ENCODE results near the gene SLC66A2. TPM values are rescaled to one million over a fixed set of nuclear protein-coding genes. Genes with fewer than 3 reads are reported as not detected.

Gene SLC66A2
- total and polyA plus RNA-seq, 10 of the 15 experiments (the other 5 are each of a cell fraction or from before 2014, with no cell fraction given): 0.69 to 42.5 (median 14.8) TPM

- ChIA-PET POLR2A (interaction anchor here (1.3 kb wide), 1 partner anchor 10 kb away, joined by 3 read pairs; no protein-coding TSS in a partner anchor), CTCF (interaction anchor here (0.6 to 1.7 kb wide), 2 partner anchors 9 to 186 kb away, joined by 3 to 7 read pairs; no protein-coding TSS in a partner anchor), SMC1A (ENCODE audit: uncharacterized antibody, unreplicated experiment) (no interaction called here), RAD21 (ENCODE audit: unreplicated experiment) (no interaction called here)
- Histone ChIP-seq H3K4me3 (no peak overlapping the region), H3K79me2 (ENCODE audit: control insufficient read depth, insufficient read depth, low read length) (peaks cover 28% of the 10 kb centered on the region), H3K4me1 (ENCODE audit: control insufficient read depth, insufficient read depth, low read length) (peaks cover 11% of the 10 kb centered on the region), H3K4me2 (ENCODE audit: control insufficient read depth, insufficient read depth) (no peak overlapping the region), H2AFZ (ENCODE audit: control insufficient read depth, low read depth, low read length) (no peak overlapping the region), H4K20me1 (ENCODE audit: control insufficient read depth, insufficient read depth) (no peaks in the 10 kb centered on the region), H3K36me3 (ENCODE audit: control insufficient read depth in 2 of 2, insufficient read depth in 2 of 2, low read length in 1 of 2) (no peaks in the 10 kb centered on the region), H3K9me3 (replicated peaks; ENCODE audit: control insufficient read depth, insufficient read depth, low read length) (no peaks in the 10 kb centered on the region), H3K9ac (ENCODE audit: control insufficient read depth, insufficient read depth, low read length) (no peak overlapping the region), H3K27me3 (replicated peaks in 1 of 2; ENCODE audit: control insufficient read depth in 2 of 2, insufficient read depth in 2 of 2, low read length in 1 of 2) (no peaks in the 10 kb centered on the region), H3K27ac (ENCODE audit: control insufficient read depth, insufficient read depth) (no peak overlapping the region)
- DNase-seq (ENCODE audit: low read depth, low spot score) (no peak), ATAC-seq (no peak), FAIRE-seq (no peak)
- intact Hi-C loops (cut with micrococcal nuclease; ENCODE audit: unreplicated experiment) (loop anchor here (5.0 kb wide), 1 partner anchor 34 kb away; the partner anchor contains the start of gene TXNL4A), in situ Hi-C loops (cut with MboI) (loop anchor here (10.0 kb wide), 1 partner anchor 558 kb away; the partner anchor contains the start of gene NFATC1)
- BruUV-seq (replicated peaks): no TSS peak
- 91% methylated on average over 24 of the region's 24 CpGs for WGBS (ENCODE audit: insufficient coverage, insufficient replicate concordance, low lambda C conversion rate, missing lambda C conversion rate)
- TF ChIP-seq ZBED1 (IDR thresholded peaks at IDR 0.05; ENCODE audit: borderline replicate concordance) (no peak), BRCA1 (IDR thresholded peaks at IDR 0.05; ENCODE audit: low read depth, low read length) (no peak), YY1 (IDR thresholded peaks at IDR 0.05; ENCODE audit: low read depth, low read length) (no peak), NR2C2 (IDR thresholded peaks at IDR 0.05; ENCODE audit: borderline replicate concordance, control insufficient read depth, insufficient read length, low read depth) (no peak), NFIC (IDR thresholded peaks at IDR 0.05; ENCODE audit: low read depth, low read length) (no peak), GABPA (IDR thresholded peaks at IDR 0.05; ENCODE audit: low read depth) (no peak), POU2F2 (IDR thresholded peaks at IDR 0.05; ENCODE audit: borderline replicate concordance, low read depth, low read length) (no peak), KLF5 (IDR thresholded peaks at IDR 0.05; ENCODE audit: partially characterized antibody) (no peak), SIX5 (IDR thresholded peaks at IDR 0.05; ENCODE audit: low read depth, low read length, severe bottlenecking) (no peak), CEBPB (IDR thresholded peaks at IDR 0.05; ENCODE audit: borderline replicate concordance in 1 of 2, low read depth in 2 of 2, low read length in 2 of 2) (no peak), POLR2A (IDR thresholded peaks at IDR 0.05; ENCODE audit: low read depth, low read length) (no peak), MLLT1 (IDR thresholded peaks at IDR 0.05) (no peak), ETV6 (conservative IDR thresholded peaks at IDR 0.05 in 1 of 2, IDR thresholded peaks at IDR 0.05 in 1 of 2; ENCODE audit: borderline replicate concordance in 1 of 2, low read depth in 1 of 2) (no peak), WRNIP1 (IDR thresholded peaks at IDR 0.05; ENCODE audit: borderline replicate concordance, low read depth, low read length) (no peak)
- TF ChIP-seq, protein P1, sequence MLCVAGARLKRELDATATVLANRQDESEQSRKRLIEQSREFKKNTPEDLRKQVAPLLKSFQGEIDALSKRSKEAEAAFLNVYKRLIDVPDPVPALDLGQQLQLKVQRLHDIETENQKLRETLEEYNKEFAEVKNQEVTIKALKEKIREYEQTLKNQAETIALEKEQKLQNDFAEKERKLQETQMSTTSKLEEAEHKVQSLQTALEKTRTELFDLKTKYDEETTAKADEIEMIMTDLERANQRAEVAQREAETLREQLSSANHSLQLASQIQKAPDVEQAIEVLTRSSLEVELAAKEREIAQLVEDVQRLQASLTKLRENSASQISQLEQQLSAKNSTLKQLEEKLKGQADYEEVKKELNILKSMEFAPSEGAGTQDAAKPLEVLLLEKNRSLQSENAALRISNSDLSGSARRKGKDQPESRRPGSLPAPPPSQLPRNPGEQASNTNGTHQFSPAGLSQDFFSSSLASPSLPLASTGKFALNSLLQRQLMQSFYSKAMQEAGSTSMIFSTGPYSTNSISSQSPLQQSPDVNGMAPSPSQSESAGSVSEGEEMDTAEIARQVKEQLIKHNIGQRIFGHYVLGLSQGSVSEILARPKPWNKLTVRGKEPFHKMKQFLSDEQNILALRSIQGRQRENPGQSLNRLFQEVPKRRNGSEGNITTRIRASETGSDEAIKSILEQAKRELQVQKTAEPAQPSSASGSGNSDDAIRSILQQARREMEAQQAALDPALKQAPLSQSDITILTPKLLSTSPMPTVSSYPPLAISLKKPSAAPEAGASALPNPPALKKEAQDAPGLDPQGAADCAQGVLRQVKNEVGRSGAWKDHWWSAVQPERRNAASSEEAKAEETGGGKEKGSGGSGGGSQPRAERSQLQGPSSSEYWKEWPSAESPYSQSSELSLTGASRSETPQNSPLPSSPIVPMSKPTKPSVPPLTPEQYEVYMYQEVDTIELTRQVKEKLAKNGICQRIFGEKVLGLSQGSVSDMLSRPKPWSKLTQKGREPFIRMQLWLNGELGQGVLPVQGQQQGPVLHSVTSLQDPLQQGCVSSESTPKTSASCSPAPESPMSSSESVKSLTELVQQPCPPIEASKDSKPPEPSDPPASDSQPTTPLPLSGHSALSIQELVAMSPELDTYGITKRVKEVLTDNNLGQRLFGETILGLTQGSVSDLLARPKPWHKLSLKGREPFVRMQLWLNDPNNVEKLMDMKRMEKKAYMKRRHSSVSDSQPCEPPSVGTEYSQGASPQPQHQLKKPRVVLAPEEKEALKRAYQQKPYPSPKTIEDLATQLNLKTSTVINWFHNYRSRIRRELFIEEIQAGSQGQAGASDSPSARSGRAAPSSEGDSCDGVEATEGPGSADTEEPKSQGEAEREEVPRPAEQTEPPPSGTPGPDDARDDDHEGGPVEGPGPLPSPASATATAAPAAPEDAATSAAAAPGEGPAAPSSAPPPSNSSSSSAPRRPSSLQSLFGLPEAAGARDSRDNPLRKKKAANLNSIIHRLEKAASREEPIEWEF (IDR thresholded peaks at IDR 0.05; ENCODE audit: insufficient replicate concordance, low read depth, low read length): no peak
- TF ChIP-seq, protein P2, sequence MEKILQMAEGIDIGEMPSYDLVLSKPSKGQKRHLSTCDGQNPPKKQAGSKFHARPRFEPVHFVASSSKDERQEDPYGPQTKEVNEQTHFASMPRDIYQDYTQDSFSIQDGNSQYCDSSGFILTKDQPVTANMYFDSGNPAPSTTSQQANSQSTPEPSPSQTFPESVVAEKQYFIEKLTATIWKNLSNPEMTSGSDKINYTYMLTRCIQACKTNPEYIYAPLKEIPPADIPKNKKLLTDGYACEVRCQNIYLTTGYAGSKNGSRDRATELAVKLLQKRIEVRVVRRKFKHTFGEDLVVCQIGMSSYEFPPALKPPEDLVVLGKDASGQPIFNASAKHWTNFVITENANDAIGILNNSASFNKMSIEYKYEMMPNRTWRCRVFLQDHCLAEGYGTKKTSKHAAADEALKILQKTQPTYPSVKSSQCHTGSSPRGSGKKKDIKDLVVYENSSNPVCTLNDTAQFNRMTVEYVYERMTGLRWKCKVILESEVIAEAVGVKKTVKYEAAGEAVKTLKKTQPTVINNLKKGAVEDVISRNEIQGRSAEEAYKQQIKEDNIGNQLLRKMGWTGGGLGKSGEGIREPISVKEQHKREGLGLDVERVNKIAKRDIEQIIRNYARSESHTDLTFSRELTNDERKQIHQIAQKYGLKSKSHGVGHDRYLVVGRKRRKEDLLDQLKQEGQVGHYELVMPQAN (conservative IDR thresholded peaks at IDR 0.05): no peak
Observed at GRCh38 chr18:79952996-79953559, 1.6 kb upstream of the SLC66A2 start.

Measured in GM12878 (cell line).